Spleen (tissue), 7 donors: Measurements from ENCODE around the gene UGP2.

ENCODE experiments used
- POLR2A ChIP-seq, 3 donors: fragments of 450-650 bp; IDR thresholded peaks; one replicate each; pipeline ENCODE4 v1.5.1; 2017; ENCODE audit warnings: antibody characterized with exemption in 3 of 3, mild to moderate bottlenecking in 1 of 3
- TF ChIP-seq, protein P1 (sequence below), 11 experiments: fragments of 200-600 bp in 7 of 11; fragments of 450-650 bp in 4 of 11; sonication (generic) in 4 of 11; IDR thresholded peaks in 8 of 11; conservative IDR thresholded peaks in 3 of 11; 1 replicate in 7 of 11; 2 replicates in 4 of 11; pipeline versions ENCODE4 v1.4.0 to v1.8.0; 2016 to 2021; ENCODE audit warnings: antibody characterized with exemption in 11 of 11, inconsistent platforms in 4 of 11, mild to moderate bottlenecking in 1 of 11
- donor health status: DM: no; HTN: no; CAD: no; lungs with moderate emphysema.
- donor health status: DM: no; HTN: no; CAD: no.
- donor health status: DM: no; HTN: no; CAD: no.

- no peak for TF ChIP-seq POLR2A (IDR thresholded peaks at IDR 0.05)
- TF ChIP-seq, protein P1, sequence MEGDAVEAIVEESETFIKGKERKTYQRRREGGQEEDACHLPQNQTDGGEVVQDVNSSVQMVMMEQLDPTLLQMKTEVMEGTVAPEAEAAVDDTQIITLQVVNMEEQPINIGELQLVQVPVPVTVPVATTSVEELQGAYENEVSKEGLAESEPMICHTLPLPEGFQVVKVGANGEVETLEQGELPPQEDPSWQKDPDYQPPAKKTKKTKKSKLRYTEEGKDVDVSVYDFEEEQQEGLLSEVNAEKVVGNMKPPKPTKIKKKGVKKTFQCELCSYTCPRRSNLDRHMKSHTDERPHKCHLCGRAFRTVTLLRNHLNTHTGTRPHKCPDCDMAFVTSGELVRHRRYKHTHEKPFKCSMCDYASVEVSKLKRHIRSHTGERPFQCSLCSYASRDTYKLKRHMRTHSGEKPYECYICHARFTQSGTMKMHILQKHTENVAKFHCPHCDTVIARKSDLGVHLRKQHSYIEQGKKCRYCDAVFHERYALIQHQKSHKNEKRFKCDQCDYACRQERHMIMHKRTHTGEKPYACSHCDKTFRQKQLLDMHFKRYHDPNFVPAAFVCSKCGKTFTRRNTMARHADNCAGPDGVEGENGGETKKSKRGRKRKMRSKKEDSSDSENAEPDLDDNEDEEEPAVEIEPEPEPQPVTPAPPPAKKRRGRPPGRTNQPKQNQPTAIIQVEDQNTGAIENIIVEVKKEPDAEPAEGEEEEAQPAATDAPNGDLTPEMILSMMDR (IDR thresholded peaks at IDR 0.05 in 8 of 11, conservative IDR thresholded peaks at IDR 0.05 in 3 of 11) = no peak
Measured at GRCh38 chr2:63821396-63821795, 20.3 kb upstream of the UGP2 start.
